SU-DHL-6 (cell line): ENCODE results near the gene GABRB3.

Source experiments
- H2AFZ ChIP-seq: fragments of 200-600 bp; sonication (generic); 2 replicates; pipeline ENCODE4 v1.6.1; 2014; ENCODE audit warnings: low read depth, mild to moderate bottlenecking, moderate library complexity, mixed read lengths, antibody characterized with exemption, low read length; ENCODE audit not compliant: severe bottlenecking
- H3F3A ChIP-seq: fragments of 200-600 bp; shearing (Covaris generic); 2 replicates; pipeline ENCODE4 v1.6.0; 2016; ENCODE audit warnings: antibody characterized with exemption, mild to moderate bottlenecking; ENCODE audit not compliant: insufficient read depth
- H3K27ac ChIP-seq: fragments of 200-600 bp; sonication (generic); 2 replicates; pipeline ENCODE4 v1.5.1; 2016; ENCODE audit warnings: low read depth, mild to moderate bottlenecking, low read length, moderate library complexity, mixed read lengths
- H3K27me3 ChIP-seq: fragments of 200-600 bp; sonication (generic), shearing (Covaris generic); 2 replicates; pipeline ENCODE4 v1.6.0; 2014; ENCODE audit warnings: mild to moderate bottlenecking, low read length
- H3K36me3 ChIP-seq: fragments of 200-600 bp; sonication (generic); 2 replicates; pipeline ENCODE4 v1.6.1; 2014; ENCODE audit warnings: mild to moderate bottlenecking, low read length, mixed read lengths
- H3K4me2 ChIP-seq: fragments of 300-600, 200-600 bp; shearing (Covaris generic), sonication (generic); 2 replicates; pipeline ENCODE4 v1.6.0; 2014; ENCODE audit warnings: low read length, low read depth, mild to moderate bottlenecking; ENCODE audit not compliant: poor library complexity, severe bottlenecking
- H3K4me3 ChIP-seq: fragments of 200-600 bp; sonication (generic); 2 replicates; pipeline ENCODE4 v1.5.1; 2014; ENCODE audit warnings: antibody characterized with exemption, low read length, mild to moderate bottlenecking, mixed read lengths; ENCODE audit not compliant: insufficient read depth, poor library complexity, severe bottlenecking
- H3K79me2 ChIP-seq: fragments of 200-600 bp; sonication (generic); 2 replicates; pipeline ENCODE4 v1.6.1; 2014; ENCODE audit warnings: mild to moderate bottlenecking, low read length, moderate library complexity; ENCODE audit not compliant: insufficient read depth
- H3K9ac ChIP-seq: fragments of 200-600 bp; sonication (generic); 2 replicates; pipeline ENCODE4 v1.7.0; 2014; ENCODE audit warnings: mild to moderate bottlenecking, low read length
- H3K9me2 ChIP-seq: fragments of 200-600 bp; sonication (generic); replicated peaks from 2 replicates; pipeline ENCODE4 v1.6.1; 2014; ENCODE audit warnings: low read length; ENCODE audit not compliant: insufficient read depth
- H3K9me3 ChIP-seq: fragments of 200-600 bp; sonication (generic); 2 replicates; pipeline ENCODE4 v1.6.1; 2014; ENCODE audit warnings: low read length, mixed read lengths; ENCODE audit not compliant: insufficient read depth
- H4K20me1 ChIP-seq: fragments of 200-600 bp; sonication (generic); 2 replicates; pipeline ENCODE4 v1.6.1; 2014; ENCODE audit warnings: low read depth, mild to moderate bottlenecking, antibody characterized with exemption, low read length, moderate library complexity, mixed read lengths
- EZH2phosphoT487 ChIP-seq: fragments of 200-600 bp; sonication (generic), shearing (Covaris generic); conservative IDR thresholded peaks from 2 replicates; pipeline ENCODE4 v1.6.1; 2018; ENCODE audit warnings: mild to moderate bottlenecking, antibody characterized with exemption, low read length, moderate library complexity, mixed read lengths
- TF ChIP-seq, protein P1 (sequence below): fragments of 200-600 bp; sonication (generic); IDR thresholded peaks from one replicate; pipeline ENCODE4 v1.5.1; 2017; ENCODE audit warnings: antibody characterized with exemption, mild to moderate bottlenecking, low read length, moderate library complexity; ENCODE audit not compliant: insufficient read depth, poor library complexity, severe bottlenecking

The GABRB3 gene

DNA sequence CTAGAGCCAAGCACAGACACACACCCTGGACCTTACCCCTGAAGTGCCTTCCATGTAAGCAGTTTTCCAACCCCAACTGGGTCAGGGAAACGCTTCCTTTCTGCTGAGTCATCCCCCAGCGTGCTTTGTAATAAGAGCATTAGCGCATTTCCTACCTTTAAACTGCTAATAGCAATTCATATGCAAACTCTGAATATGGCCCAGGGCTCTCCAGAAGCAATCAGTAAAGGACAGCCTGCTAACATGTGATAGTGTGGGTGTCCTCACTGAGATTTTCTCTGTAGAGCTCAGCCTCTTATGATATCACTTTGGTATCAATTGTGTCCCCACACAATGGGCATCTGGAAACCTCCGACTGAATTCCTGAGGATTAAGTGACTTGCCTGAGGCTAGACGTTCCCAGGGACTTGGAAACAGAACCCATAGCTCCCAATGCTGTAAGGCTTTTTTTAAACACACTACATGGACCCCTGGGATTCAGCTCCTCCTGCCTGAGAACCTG is 5.6 kb downstream of the GABRB3 start:
- Histone ChIP-seq H3K9ac (no peak overlapping the region), H3K4me3 (no peak overlapping the region), H3K27ac (no peak overlapping the region)

DNA sequence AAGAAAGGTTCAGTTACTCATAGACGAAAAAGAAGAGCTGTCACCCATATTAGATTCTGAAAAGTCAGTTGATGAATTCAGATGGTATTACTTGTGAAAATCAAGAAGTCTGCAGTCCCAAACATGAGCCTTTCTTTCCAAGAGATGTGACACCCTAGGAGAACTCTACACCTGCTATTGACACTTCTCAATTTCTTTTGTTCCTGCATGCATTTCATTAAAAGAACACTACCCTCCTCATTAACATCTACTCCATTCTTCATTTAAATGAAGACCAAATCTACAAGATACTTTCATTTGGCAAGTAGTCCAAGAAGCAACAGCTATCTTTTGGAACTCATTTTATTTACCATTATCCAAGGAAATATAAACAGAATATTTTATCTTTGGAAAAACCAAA is 6.6 kb downstream of the GABRB3 start:
- no peak overlapping the region for H3K4me3 ChIP-seq
- no peak overlapping the region for H3K4me2 ChIP-seq

More for the DNA sequence above, 5.6 kb downstream of the GABRB3 start:
- H2AFZ ChIP-seq, result no peak overlapping the region
- no peaks in the 10 kb centered on the region for H4K20me1 ChIP-seq
- H3K9me2 ChIP-seq, result no peaks in the 10 kb centered on the region
- no peaks in the 10 kb centered on the region for H3K27me3 ChIP-seq
- H3K4me2 ChIP-seq, result no peak overlapping the region
- no peaks in the 10 kb centered on the region for H3K36me3 ChIP-seq
- no peaks in the 10 kb centered on the region for H3K79me2 ChIP-seq
- H3K9me3 ChIP-seq, result no peaks in the 10 kb centered on the region
- no peak for TF ChIP-seq EZH2phosphoT487
- TF ChIP-seq, protein P1, sequence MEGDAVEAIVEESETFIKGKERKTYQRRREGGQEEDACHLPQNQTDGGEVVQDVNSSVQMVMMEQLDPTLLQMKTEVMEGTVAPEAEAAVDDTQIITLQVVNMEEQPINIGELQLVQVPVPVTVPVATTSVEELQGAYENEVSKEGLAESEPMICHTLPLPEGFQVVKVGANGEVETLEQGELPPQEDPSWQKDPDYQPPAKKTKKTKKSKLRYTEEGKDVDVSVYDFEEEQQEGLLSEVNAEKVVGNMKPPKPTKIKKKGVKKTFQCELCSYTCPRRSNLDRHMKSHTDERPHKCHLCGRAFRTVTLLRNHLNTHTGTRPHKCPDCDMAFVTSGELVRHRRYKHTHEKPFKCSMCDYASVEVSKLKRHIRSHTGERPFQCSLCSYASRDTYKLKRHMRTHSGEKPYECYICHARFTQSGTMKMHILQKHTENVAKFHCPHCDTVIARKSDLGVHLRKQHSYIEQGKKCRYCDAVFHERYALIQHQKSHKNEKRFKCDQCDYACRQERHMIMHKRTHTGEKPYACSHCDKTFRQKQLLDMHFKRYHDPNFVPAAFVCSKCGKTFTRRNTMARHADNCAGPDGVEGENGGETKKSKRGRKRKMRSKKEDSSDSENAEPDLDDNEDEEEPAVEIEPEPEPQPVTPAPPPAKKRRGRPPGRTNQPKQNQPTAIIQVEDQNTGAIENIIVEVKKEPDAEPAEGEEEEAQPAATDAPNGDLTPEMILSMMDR, result no peak
- H3F3A ChIP-seq, result no peaks in the 10 kb centered on the region

DNA sequence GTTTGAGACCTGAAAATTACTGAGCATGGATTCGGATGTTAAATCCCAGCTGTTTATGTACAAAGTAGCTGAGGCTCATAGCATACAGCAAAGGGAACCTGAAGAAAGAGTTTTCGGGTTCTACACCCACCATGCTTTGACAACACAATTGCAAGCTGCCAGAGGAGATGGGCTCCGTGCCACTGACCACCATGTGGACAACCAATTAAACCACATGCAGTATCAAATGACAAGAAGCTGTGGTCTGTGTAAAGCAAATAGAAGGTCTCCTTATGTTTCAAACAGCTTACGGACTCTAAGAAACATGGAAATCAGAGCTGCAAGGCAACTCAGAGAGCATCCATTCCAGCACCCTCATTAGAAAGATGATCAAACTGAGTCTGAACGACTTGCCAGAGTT is 12.9 kb downstream of the GABRB3 start:
- H3K9me2 ChIP-seq, result no peaks in the 10 kb centered on the region
- H3K27ac ChIP-seq, result no peak overlapping the region
- TF ChIP-seq, protein P1, result no peak
- TF ChIP-seq EZH2phosphoT487, result no peak
- no peak overlapping the region for H3K9ac ChIP-seq
- H3K4me3 ChIP-seq, result no peak overlapping the region
- no peaks in the 10 kb centered on the region for H3F3A ChIP-seq
- no peak overlapping the region for H3K4me2 ChIP-seq
- H2AFZ ChIP-seq, result no peak overlapping the region
- H3K27me3 ChIP-seq, result no peaks in the 10 kb centered on the region
- no peaks in the 10 kb centered on the region for H3K9me3 ChIP-seq
- H4K20me1 ChIP-seq, result no peaks in the 10 kb centered on the region
- H3K36me3 ChIP-seq, result no peaks in the 10 kb centered on the region
- no peaks in the 10 kb centered on the region for H3K79me2 ChIP-seq

More for the DNA sequence above, 6.6 kb downstream of the GABRB3 start:
- H2AFZ ChIP-seq, result no peak overlapping the region
- no peaks in the 10 kb centered on the region for H3K36me3 ChIP-seq
- no peaks in the 10 kb centered on the region for H3K9me2 ChIP-seq
- H3K27me3 ChIP-seq, result no peaks in the 10 kb centered on the region
- H4K20me1 ChIP-seq, result no peaks in the 10 kb centered on the region
- no peak for TF ChIP-seq EZH2phosphoT487
- TF ChIP-seq, protein P1, result no peak
- H3F3A ChIP-seq, result no peaks in the 10 kb centered on the region
- no peak overlapping the region for H3K27ac ChIP-seq
- H3K9me3 ChIP-seq, result no peaks in the 10 kb centered on the region
- no peaks in the 10 kb centered on the region for H3K79me2 ChIP-seq
- no peak overlapping the region for H3K9ac ChIP-seq
